HG02642 (cell line): ENCODE data around the gene TPX2.
"Not testable (repeated sequence)": the region's sequence is repeated elsewhere in the genome, so short reads cannot be mapped to it uniquely, and the experiment has no call there.

Experiments
- ATAC-seq: cut with Tn5 transposase; IDR thresholded peaks from one replicate; pipeline ENCODE4 v1.9.1; 2021; ENCODE audit warnings: mild to moderate bottlenecking; ENCODE audit not compliant: unreplicated experiment, poor library complexity

TPX2 gene

DNA sequence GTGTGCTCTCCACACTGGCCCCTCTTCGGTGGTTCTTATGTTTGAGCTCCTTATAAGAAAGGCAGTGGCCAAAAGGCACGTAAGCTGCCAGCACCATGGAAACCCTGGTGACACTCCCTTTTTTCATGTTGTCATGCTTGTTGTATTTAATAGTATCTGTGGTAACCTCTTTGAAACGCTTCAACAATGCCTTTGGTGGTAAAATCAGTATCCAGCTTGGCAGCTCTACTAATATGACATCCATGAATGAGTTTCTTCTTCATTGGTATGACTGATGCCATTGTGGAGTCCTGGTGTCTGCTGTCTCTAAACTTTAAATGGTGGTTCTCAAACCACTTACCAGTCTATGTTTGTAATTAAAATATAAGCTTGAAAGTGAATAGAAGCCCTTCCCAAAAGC is 69.4 kb downstream of the TPX2 start:
- ATAC-seq, result no peak

GRCh38 chr20:31809661-31810060 is 70.6 kb downstream of the TPX2 start:
- no peak for ATAC-seq

GRCh38 chr20:31811198-31811597 is 72.1 kb downstream of the TPX2 start:
- no peak for ATAC-seq

DNA sequence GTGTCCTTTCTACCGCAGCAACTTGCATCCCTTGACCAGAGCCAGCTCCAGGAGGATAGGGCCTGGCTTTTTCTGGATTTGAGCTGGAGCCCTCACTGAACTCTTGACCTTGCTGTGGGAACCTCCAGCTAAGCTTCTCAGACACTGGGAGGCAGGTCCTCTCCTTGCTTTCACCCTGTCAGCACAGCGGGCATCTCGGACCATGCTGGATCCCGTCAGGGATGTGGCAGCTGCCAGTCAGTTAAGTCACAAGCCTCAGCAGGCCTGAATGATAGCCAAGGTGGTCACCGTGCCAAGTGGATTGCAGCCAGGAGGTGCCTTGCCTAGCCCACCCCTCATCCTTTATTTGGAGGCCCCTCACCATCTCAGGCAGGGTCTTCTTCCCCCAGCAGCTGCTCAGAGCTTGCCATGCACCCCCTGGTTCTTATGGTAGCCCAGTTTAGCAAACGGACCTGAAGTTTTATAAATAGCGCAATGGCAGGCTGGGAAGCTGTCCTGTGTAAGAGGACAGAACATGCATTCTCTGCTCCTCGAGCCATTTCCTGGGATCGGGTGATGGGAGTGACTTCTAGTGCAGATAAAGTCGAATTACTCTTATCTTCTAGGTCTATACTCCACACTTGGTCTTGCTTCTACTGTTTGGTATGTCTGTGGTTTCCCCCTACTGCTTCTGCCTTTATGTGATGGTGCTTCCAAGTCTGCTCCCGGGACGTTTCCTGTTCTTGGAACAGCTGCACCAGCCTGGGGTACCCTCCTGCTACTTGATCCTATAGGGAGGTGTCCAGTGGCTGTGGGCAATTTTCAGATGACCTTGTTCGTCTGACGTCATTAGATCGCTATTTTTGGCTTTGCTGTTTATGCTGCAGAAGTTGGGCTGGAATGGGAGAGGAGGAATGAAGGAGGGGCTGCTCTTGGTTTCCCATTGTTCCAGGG is 73.0 kb downstream of the TPX2 start:
- no peak for ATAC-seq

- ATAC-seq, result no peak
Measured at GRCh38 chr20:31813611-31814010, 74.5 kb downstream of the TPX2 start.

- not testable (repeated sequence) for ATAC-seq
Measured at GRCh38 chr20:31814142-31814541, 75.1 kb downstream of the TPX2 start.

- no peak for ATAC-seq
Measured at GRCh38 chr20:31815408-31816188, 76.5 kb downstream of the TPX2 start.

- ATAC-seq, result no peak
Measured at GRCh38 chr20:31816221-31816620, 77.1 kb downstream of the TPX2 start.

DNA sequence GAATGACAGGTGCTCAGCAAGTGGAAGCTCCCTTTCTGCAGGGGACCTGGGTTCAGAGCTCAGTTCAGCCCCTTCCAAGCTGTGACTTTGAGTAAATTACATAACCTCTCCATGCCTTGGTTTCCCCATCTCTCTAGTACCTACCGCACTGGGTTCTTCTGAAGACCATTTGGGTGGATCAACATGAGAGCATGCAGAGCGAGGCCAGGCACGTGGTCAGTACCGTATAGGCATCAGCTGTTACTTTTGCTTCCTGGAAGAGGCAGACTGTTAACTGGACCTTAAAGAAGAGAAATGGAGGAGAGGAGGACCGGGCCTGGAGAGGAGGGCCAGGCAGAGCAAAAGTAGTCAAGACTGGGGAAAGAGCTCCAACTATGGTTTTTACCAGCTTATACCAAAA is 78.4 kb downstream of the TPX2 start:
- ATAC-seq, result no peak

DNA sequence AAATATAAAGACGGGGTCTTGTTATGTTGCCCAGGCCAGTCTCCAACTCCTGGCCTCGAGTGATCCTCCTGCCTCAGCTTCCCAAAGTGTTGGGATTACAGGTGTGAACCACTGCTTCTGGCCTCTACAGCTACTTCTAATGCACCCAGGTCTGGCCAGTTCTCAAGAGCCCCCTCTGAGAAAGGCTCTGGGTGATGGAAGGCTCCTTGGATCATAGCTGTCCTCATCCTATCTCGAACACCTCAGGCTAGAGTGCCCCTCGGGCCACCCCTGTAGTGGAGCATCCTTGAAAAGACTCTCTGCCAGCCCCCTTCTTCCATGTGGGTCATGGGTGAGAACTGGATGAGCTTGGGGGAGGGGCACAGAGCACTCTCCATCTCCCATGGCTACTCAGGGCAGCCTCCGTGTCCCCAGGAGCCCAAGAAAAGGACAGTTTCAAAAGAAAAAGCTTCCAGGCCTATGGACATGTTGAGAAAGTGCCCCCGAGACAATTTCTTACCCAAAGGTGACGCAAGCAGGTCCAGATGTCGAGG is 79.4 kb downstream of the TPX2 start:
- no peak for ATAC-seq

GRCh38 chr20:31819083-31819784 is 80.1 kb downstream of the TPX2 start, which contains the start of gene MYLK2:
MYLK2 (plus strand) TSS chr20:31819356; CDS start chr20:31819581, 225 bp downstream.
- no peak for ATAC-seq

- no peak for ATAC-seq
Measured at GRCh38 chr20:31820228-31820627, 81.1 kb downstream of the TPX2 start.

DNA sequence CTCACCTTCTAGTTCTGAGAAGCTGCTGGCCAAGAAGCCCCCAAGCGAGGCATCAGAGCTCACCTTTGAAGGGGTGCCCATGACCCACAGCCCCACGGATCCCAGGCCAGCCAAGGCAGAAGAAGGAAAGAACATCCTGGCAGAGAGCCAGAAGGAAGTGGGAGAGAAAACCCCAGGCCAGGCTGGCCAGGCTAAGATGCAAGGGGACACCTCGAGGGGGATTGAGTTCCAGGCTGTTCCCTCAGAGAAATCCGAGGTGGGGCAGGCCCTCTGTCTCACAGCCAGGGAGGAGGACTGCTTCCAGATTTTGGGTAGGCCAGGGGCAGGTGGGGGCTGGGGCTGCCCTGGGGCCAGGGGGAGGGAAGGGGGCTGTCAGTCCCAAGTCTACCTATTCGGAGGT is 82.3 kb downstream of the TPX2 start:
- no peak for ATAC-seq

- ATAC-seq, result peak; percentile 81
Measured at GRCh38 chr20:31822421-31823330, 83.6 kb downstream of the TPX2 start.

DNA sequence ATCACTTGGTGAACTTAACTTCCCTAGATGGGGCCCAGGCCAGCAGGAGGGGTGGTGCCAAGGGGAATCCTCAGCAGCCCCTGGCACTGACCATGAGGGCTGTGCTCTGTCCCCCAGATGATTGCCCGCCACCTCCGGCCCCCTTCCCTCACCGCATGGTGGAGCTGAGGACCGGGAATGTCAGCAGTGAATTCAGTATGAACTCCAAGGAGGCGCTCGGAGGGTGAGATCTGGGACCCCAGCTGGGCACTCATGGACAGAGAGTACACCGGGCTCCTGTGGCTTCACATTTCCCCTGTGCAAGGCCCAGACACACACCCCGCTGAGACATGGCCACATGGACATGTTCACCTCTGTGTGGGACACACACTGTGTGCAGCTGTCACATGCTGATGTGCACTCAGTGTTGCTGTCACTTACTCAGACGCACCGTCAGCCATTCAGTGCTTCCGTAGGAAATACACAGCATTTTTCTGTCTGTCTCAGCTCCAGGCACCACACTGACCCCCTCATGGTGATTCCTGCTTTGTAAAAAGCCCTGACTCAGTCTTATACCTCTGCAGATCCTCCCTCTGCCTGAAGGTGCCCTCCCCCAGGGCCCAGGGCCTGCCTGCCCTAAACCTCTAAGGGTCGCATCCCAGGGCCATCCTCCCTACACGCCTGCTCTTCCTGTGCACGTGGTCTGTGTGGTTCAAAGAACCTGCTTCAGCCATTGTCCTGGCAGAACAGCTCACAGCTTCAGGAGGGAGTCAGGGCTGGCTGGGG is 84.5 kb downstream of the TPX2 start:
- no peak for ATAC-seq

- no peak for ATAC-seq
Measured at GRCh38 chr20:31824125-31824485, 85.0 kb downstream of the TPX2 start.

DNA sequence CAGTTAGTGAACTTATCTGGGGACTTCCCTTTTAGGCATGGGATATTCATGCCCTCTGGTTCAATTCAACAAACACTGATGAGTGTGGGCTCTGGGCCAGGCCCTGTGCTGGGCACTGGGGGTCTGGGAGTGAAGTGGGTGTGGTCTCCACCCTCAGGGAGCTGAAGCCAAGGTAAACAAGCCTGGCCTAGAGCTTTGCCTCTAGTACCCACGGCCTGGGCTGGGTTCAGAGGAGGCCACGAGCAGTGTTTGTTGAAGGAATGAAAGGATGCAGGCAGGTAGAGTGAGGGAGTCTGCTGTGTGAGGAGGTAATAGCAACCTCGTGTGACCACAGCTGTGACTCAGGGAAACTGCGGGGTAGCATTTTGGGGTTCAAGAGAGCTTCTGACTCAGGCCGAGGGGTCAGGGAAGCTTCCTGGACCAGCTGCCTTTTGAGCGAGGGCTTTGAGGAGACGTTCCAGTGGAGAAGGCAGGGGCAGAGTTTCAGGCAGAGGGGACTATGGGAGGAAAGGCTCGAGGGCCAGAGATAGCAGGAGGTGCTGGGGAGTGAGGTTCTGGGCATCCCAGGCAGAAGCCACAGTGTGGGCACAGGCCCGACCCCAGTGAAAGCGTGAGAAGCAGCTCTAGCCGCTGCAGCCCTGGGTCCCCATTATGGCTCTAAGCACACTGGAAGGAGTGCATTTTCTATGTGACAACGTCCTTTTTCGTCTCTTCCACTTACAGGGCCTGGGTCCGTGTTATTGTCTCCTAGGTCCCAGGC is 85.6 kb downstream of the TPX2 start:
- ATAC-seq, result no peak

- ATAC-seq, result no peak
Measured at GRCh38 chr20:31826074-31826473, 87.0 kb downstream of the TPX2 start.
